H9 (cell line): ENCODE measurements around the gene RALGPS2. TPM values are rescaled to one million over a fixed set of nuclear protein-coding genes. Genes with fewer than 3 reads are reported as not detected.

Experiments used
- DNase-seq: peaks from one replicate; pipeline ENCODE4 v3.0.0-alpha.2; 2017
- H2AFZ ChIP-seq: one replicate; pipeline ENCODE4 v1.6.1; 2013; ENCODE audit warnings: mild to moderate bottlenecking, low read length, control low read depth, moderate library complexity
- H2AK5ac ChIP-seq: 2 replicates; pipeline ENCODE4 v1.6.1; 2013; ENCODE audit warnings: low read length, control low read depth, mixed read lengths; ENCODE audit not compliant: insufficient read length
- H2BK120ac ChIP-seq: one replicate; pipeline ENCODE4 v1.6.1; 2013; ENCODE audit warnings: low read depth, mild to moderate bottlenecking, low read length, control low read depth, inconsistent platforms; ENCODE audit not compliant: poor library complexity, severe bottlenecking
- H2BK12ac ChIP-seq: 2 replicates; pipeline ENCODE4 v1.6.1; 2013; ENCODE audit warnings: low read length, control low read depth, mixed read lengths, low read depth; ENCODE audit not compliant: insufficient read length
- H2BK15ac ChIP-seq: 2 replicates; pipeline ENCODE4 v1.6.1; 2013; ENCODE audit warnings: low read depth, low read length, control low read depth
- H2BK20ac ChIP-seq: one replicate; pipeline ENCODE4 v1.6.1; 2013; ENCODE audit warnings: low read depth, mild to moderate bottlenecking, low read length, control low read depth, inconsistent platforms; ENCODE audit not compliant: poor library complexity, severe bottlenecking
- H2BK5ac ChIP-seq: 2 replicates; pipeline ENCODE4 v1.6.1; 2013; ENCODE audit warnings: low read length, control low read depth, mixed read lengths; ENCODE audit not compliant: insufficient read length
- H3K14ac ChIP-seq: 2 replicates; pipeline ENCODE4 v1.6.1; 2013; ENCODE audit warnings: low read length, control low read depth; ENCODE audit not compliant: insufficient read depth
- H3K18ac ChIP-seq: 2 replicates; pipeline ENCODE4 v1.6.1; 2013; ENCODE audit warnings: low read depth, mild to moderate bottlenecking, mixed read lengths, low read length, control low read depth; ENCODE audit not compliant: insufficient read length
- H3K23ac ChIP-seq: 2 replicates; pipeline ENCODE4 v1.6.1; 2013; ENCODE audit warnings: low read length, control low read depth, mixed read lengths, low read depth; ENCODE audit not compliant: insufficient read length
- H3K23me2 ChIP-seq: 2 replicates; pipeline ENCODE4 v1.6.1; 2013; ENCODE audit warnings: low read depth, mild to moderate bottlenecking, mixed read lengths, low read length, control low read depth; ENCODE audit not compliant: insufficient read length, poor library complexity, severe bottlenecking
- H3K27ac ChIP-seq: 2 replicates; pipeline ENCODE4 v1.5.1; 2013; ENCODE audit warnings: low read length, control low read depth, mixed read lengths, low read depth; ENCODE audit not compliant: insufficient read length
- H3K27me3 ChIP-seq: 2 replicates; pipeline ENCODE4 v1.6.1; 2013; ENCODE audit warnings: low read length, control low read depth, inconsistent platforms; ENCODE audit not compliant: insufficient read depth
- H3K4ac ChIP-seq: 2 replicates; pipeline ENCODE4 v1.6.1; 2013; ENCODE audit warnings: low read depth, mild to moderate bottlenecking, control low read depth, inconsistent platforms, low read length, moderate library complexity
- H3K4me1 ChIP-seq: 2 replicates; pipeline ENCODE4 v1.6.1; 2013; ENCODE audit warnings: low read length, control low read depth, inconsistent platforms; ENCODE audit not compliant: insufficient read depth
- H3K4me2 ChIP-seq: 2 replicates; pipeline ENCODE4 v1.6.1; 2013; ENCODE audit warnings: low read length, control low read depth, mixed read lengths; ENCODE audit not compliant: insufficient read length, insufficient read depth
- H3K56ac ChIP-seq: 2 replicates; pipeline ENCODE4 v1.6.1; 2013; ENCODE audit warnings: low read depth, mild to moderate bottlenecking, mixed read lengths, low read length, control low read depth; ENCODE audit not compliant: insufficient read length
- H3K79me1 ChIP-seq: 2 replicates; pipeline ENCODE4 v1.6.1; 2013; ENCODE audit warnings: low read depth, mild to moderate bottlenecking, moderate library complexity, low read length, control low read depth, inconsistent platforms; ENCODE audit not compliant: insufficient read depth, poor library complexity, severe bottlenecking
- H3K79me2 ChIP-seq: 2 replicates; pipeline ENCODE4 v1.6.1; 2013; ENCODE audit warnings: low read length, control low read depth, inconsistent platforms; ENCODE audit not compliant: insufficient read depth
- H3K9ac ChIP-seq: 2 replicates; pipeline ENCODE4 v1.6.1; 2013; ENCODE audit warnings: low read length, control low read depth, mixed read lengths; ENCODE audit not compliant: insufficient read length; ENCODE audit errors: extremely low read depth
- H3K9me3 ChIP-seq: one replicate; pipeline ENCODE4 v1.6.1; 2013; ENCODE audit warnings: low read depth, low read length, inconsistent platforms; ENCODE audit not compliant: control insufficient read depth
- H3T11ph ChIP-seq: one replicate; pipeline ENCODE4 v1.6.1; 2013; ENCODE audit warnings: mild to moderate bottlenecking, low read length, control low read depth, inconsistent platforms
- H4K20me1 ChIP-seq: one replicate; pipeline ENCODE4 v1.6.1; 2013; ENCODE audit not compliant: control insufficient read depth, insufficient read length, insufficient read depth
- H4K5ac ChIP-seq: 2 replicates; pipeline ENCODE4 v1.6.1; 2013; ENCODE audit warnings: low read depth, mild to moderate bottlenecking, mixed read lengths, low read length, control low read depth; ENCODE audit not compliant: insufficient read length
- H4K8ac ChIP-seq: replicated peaks from 2 replicates; pipeline ENCODE4 v1.6.1; 2013; ENCODE audit warnings: low read length, control low read depth, mixed read lengths, low read depth; ENCODE audit not compliant: insufficient read length
- H4K91ac ChIP-seq: 2 replicates; pipeline ENCODE4 v1.6.1; 2013; ENCODE audit warnings: low read depth, mild to moderate bottlenecking, moderate library complexity, mixed read lengths, low read length, control low read depth; ENCODE audit not compliant: insufficient read length
- H3K27ac Mint-ChIP-seq, 3 experiments: 2 replicates in 2 of 3; 3 replicates in 1 of 3; pipeline ENCODE4 v1.8.0; 2020 to 2021; ENCODE audit warnings: mixed read lengths in 3 of 3, mild to moderate bottlenecking in 1 of 3, moderate library complexity in 1 of 3
- H3K27me3 Mint-ChIP-seq: 2 replicates; pipeline ENCODE4 v1.8.0; 2021; ENCODE audit warnings: low read depth, mild to moderate bottlenecking, moderate library complexity, mixed read lengths
- H3K36me3 Mint-ChIP-seq, 3 experiments: 2 replicates in 2 of 3; 3 replicates in 1 of 3; pipeline ENCODE4 v1.8.0; 2020 to 2021; ENCODE audit warnings: low read depth in 3 of 3, mixed read lengths in 3 of 3; ENCODE audit not compliant: insufficient read depth in 1 of 3
- H3K4me1 Mint-ChIP-seq, 2 experiments: 2 replicates each; pipeline ENCODE4 v1.8.0; 2020; ENCODE audit warnings: mixed read lengths in 2 of 2
- H3K4me3 Mint-ChIP-seq, 2 experiments: 2 replicates in 1 of 2; 3 replicates in 1 of 2; pipeline ENCODE4 v1.8.0; 2020 to 2021; ENCODE audit warnings: mild to moderate bottlenecking in 2 of 2, mixed read lengths in 2 of 2, moderate library complexity in 1 of 2
- H3K9me3 Mint-ChIP-seq, 2 experiments: 2 replicates in 1 of 2; 3 replicates in 1 of 2; pipeline ENCODE4 v1.8.0; 2020; ENCODE audit warnings: mild to moderate bottlenecking in 2 of 2, mixed read lengths in 2 of 2, moderate library complexity in 1 of 2
- total RNA-seq: library from RNA; stranded (reverse); gene quantifications from 2 replicates; pipeline ENCODE4 v1.2.1, GENCODE V29; 2021
- TF ChIP-seq, protein P1 (sequence below): fragments of 200-600 bp; sonication (generic); conservative IDR thresholded peaks from 3 replicates; pipeline ENCODE4 v1.8.0; 2021; ENCODE audit warnings: antibody characterized with exemption, mild to moderate bottlenecking

Gene RALGPS2
- total RNA-seq, 1 experiment from 2014 or later: 32.6 TPM

DNA sequence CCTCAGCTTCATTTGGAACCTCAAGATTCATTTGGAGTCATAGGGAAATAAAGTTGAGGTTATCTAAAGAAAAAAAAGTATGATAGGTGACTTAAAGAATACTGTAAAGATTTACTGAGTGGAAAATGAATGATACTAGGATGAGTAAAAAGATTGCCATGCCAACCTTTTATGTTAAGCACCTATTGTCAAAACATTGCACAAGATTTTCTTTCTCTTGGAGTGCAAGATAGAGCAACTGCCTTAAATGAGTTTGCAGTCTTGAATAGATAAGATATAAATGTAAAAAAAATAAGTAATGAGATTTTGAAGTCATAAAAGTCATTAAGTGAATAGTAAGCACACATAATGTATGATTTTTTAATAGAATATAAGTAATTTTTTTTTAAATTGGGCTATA, 150.9 kb downstream of the RALGPS2 start:
- Histone ChIP-seq H3K4me1 (no peaks in the 10 kb centered on the region), H2BK20ac (no peak overlapping the region), H2AFZ (no peak overlapping the region), H3K27ac (no peak overlapping the region), H4K20me1 (no peaks in the 10 kb centered on the region), H4K91ac (no peak overlapping the region), H3K14ac (no peak overlapping the region), H3T11ph (no peak overlapping the region), H2BK120ac (no peak overlapping the region), H3K4me2 (no peak overlapping the region), H3K9ac (no peak overlapping the region), H3K27me3 (no peaks in the 10 kb centered on the region), H3K23ac (no peak overlapping the region), H2AK5ac (no peak overlapping the region), H3K79me2 (no peaks in the 10 kb centered on the region), H3K23me2 (no peaks in the 10 kb centered on the region), H3K79me1 (no peaks in the 10 kb centered on the region), H3K4ac (no peak overlapping the region), H3K18ac (no peak overlapping the region), H2BK5ac (no peak overlapping the region), H4K5ac (no peak overlapping the region), H2BK15ac (no peak overlapping the region), H3K9me3 (no peaks in the 10 kb centered on the region), H3K56ac (no peak overlapping the region), H4K8ac (no peak overlapping the region), H2BK12ac (no peak overlapping the region)
- Mint-ChIP-seq H3K9me3 (no peaks in the 10 kb centered on the region), H3K4me3 (no peak overlapping the region), H3K4me1 (peaks cover 3 to 4% of the 10 kb centered on the region in 2 experiments), H3K27me3 (no peaks in the 10 kb centered on the region), H3K36me3 (peaks cover 0 to 1% (median 0%) of the 10 kb centered on the region in 3 experiments; a peak in 1 of 7 replicates), H3K27ac (0 out of 7 replicates have a peak overlapping the region, but pooled peaks of 1 of the 3 experiments have one; percentile 5)
- DNase-seq: no peak
- TF ChIP-seq, protein P1, sequence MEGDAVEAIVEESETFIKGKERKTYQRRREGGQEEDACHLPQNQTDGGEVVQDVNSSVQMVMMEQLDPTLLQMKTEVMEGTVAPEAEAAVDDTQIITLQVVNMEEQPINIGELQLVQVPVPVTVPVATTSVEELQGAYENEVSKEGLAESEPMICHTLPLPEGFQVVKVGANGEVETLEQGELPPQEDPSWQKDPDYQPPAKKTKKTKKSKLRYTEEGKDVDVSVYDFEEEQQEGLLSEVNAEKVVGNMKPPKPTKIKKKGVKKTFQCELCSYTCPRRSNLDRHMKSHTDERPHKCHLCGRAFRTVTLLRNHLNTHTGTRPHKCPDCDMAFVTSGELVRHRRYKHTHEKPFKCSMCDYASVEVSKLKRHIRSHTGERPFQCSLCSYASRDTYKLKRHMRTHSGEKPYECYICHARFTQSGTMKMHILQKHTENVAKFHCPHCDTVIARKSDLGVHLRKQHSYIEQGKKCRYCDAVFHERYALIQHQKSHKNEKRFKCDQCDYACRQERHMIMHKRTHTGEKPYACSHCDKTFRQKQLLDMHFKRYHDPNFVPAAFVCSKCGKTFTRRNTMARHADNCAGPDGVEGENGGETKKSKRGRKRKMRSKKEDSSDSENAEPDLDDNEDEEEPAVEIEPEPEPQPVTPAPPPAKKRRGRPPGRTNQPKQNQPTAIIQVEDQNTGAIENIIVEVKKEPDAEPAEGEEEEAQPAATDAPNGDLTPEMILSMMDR: no peak
